Activated T-cell treated with anti-CD3 and anti-CD28 coated beads for 4 hours (primary cell): Measurements from ENCODE around the gene ENPP6.

Experiments used
- DNase-seq: peaks from one replicate; pipeline ENCODE4 v3.0.0-alpha.2; 2020

ENPP6 gene

DNA sequence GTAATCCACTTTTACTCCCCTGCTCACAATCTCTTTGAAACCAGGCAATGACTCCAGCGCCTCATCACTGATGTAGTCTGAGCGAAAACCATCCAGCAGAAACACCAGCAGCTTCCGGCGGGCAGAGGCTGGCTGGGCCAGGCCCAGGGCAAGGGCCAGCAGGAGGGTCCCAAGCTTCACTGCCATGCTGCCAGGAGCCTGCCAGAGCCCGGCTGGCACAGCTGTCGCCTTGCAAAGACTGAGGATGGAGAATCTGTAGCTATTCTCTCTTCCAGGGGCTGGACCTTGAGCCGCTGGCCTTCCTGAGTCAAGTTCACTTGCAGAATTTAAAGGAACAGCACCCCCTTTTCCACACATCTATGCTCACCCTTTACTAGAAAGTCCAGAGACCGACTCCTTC lies at the start of gene ENPP6:
Gene ENPP6, minus strand, starts transcription at position 240 of the 400 bp plus-strand sequence. Its CDS starts 54 bp downstream, at position 186.
- DNase-seq: no peak

DNA sequence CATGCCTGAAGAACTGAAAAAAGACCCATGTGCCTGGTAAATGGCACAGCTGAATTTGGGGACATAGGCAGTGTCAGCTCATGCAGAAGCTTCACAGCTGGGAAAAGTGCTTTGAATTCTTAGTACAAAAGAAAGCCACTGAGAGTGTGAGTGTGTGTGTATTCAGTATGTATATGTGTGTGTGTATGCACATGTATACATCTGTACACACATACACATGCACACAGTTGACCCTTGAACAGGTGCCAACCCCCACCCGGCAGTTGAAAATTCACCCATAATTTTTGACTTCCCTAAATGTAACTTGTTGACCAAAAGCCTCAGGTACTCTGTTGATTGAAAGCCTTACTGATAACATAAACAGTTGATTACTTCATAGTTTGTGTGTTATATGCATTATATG lies 49.5 kb upstream of the ENPP6 start:
- no peak for DNase-seq

DNA sequence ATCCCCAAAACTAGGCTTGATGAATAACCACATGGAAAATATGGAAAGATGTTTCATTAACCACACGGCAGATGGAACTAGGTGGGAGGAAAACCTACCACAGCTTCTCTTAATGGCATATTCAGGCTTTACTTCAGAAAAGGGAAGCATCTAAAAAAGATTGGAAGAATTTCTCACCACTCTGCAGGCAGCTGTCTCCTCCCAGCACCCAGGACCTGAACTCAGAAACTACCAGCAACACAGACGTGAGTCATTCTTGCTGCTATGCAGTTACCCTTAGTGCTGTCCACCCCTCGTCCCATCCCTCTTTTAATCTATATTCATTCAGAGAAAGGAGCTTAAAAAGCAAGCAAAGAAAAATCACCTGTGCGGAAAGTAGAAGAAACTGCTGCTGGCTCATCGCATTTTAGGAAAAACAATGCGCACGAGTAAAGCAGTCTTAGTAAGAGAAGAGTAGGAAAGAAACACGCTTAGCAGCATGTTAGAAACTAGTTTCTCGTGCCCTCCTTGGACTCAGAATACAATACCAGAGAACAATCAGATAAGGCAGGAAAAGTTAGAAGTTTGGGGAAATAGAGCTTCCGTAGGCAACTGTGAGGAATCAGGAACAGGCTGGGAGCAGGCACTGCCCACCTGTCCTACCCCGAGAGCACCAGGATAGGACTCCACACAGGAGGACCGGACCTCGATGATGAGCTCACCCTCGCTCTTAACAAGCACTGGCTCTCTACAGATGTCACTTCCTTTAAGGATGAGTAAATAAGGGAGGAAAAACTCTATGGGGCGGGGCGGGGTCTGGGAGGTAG lies 48.1 kb upstream of the ENPP6 start:
- DNase-seq: no peak

DNA sequence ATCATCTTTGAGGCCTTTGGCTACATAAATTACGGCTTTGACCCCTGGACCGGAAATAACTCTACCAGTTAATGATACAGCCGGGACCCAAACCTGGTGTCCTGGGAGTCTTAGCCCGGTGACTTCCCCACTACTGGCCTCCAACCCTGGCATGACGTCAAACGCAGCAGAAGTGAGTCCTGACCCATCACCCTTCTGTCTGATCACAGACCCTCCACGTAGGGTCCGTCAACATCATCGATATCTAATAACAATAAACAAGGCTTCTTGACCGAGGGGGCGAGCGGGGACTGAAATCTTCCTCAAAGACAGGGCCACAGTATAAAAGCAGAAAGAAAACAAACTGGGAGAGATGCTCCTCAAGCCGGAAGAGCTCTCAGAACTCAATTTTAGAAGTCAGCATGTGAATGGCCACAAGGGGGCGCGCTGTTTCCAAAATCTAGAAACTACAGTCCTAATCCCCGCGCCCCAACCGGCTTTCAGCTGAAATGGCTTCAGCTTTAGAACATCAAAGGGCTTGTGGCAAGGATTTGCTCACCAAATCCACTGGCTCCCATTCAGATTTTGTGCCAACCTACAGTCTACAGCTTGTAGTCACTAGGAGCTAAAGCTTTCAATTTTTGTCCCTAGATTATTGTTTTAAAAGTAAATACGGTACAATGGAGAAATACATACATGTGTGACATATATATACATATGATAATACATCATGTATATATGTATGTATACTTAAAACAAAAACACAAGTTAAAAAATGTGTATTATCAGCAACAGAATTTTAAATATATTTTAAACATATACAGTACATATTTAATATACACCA lies 46.4 kb upstream of the ENPP6 start:
- peak; percentile 94 for DNase-seq

DNA sequence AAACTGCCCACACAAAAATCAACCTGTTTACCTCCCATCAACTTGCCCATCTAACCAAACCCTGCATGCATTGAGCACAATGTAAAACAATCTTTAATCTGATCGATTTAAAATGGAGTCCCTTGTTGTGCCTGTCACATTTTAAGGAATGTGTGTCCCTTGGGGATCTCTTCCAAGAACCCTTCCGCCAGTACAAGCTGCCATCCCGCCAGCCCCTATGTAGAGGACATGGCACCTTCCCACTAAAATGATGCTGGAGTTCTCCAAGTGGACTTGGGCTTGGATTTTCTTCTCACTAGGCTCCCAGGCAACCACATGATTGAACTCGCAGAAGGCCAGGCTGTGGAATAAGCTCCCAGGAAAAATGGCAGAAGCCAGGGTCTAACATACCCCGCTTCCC lies 45.8 kb upstream of the ENPP6 start:
- DNase-seq: no peak

DNA sequence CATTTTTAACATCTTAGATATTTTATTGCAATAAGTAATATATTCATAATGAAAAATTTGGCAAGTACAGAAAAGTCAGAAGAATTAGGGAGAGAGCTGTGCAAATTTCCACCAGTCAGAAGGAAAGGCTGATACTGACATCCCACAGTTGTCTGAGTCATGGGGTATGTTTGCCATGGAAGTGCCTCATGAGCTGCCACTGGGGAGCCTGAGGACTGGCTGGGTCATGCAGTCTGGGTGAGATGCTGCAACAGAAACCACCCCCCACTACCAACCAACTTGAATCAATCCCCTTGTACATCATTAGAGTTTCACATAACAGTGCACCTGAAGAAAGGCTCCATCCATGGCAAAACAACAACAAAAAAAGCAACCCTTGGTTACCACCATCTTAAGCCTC lies 45.2 kb upstream of the ENPP6 start:
- no peak for DNase-seq

DNA sequence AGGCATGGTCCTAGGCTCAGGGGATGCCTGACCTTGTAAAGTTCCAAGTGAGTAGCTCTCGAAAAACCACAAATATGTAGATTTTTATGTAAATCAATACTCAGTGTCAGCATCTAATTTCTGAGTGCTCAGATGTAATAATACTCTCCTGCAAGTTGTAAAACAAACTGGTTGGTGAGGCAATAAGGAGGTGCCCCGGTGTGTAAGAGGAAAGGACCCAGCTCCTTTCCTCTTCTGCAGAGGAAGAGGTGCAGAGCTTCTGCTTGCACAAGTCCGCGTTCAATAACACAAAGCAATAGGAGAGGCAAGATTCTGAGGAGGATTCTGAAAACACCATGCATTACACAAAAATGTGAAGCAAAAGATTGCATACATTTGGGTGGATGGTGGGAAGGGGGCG lies 43.6 kb upstream of the ENPP6 start:
- DNase-seq: no peak

DNA sequence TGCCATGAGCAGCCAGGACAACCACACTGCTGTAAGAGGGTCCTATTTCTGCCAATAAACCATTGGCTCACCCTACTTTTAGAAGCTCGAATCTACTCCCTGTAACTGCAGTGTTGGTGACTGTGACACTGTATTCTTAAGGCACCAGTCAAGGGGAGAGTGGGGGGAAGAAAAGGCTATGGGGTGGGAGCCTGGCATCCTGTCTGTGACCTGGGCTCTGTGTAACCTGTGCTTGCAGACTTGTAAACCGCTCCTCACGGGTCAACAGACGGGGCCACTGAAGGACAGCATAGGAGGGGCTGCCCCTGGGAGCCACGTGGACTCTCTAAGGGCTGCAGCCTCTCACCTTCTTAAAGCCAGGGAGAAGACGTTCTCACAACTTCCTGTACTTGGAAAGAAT lies 42.2 kb upstream of the ENPP6 start:
- DNase-seq: no peak

DNA sequence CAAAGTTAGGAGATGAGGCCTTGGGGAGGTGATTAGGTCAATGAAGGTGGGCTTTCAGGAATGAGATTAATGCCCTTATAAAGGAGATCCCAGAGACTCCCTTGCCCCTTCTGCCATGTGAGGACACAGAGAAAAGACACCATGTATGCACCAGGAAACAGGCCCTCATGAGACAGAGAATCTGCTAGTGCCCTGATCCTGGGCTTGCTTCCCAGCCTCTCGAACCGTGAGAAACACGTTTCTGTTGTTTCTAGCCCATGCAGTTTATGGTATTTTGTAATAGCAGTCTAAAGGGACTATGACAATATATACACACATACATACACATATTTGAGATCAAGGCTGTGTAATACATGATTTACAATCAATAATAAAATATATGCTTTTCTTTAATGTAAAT lies 41.4 kb upstream of the ENPP6 start:
- DNase-seq: no peak

DNA sequence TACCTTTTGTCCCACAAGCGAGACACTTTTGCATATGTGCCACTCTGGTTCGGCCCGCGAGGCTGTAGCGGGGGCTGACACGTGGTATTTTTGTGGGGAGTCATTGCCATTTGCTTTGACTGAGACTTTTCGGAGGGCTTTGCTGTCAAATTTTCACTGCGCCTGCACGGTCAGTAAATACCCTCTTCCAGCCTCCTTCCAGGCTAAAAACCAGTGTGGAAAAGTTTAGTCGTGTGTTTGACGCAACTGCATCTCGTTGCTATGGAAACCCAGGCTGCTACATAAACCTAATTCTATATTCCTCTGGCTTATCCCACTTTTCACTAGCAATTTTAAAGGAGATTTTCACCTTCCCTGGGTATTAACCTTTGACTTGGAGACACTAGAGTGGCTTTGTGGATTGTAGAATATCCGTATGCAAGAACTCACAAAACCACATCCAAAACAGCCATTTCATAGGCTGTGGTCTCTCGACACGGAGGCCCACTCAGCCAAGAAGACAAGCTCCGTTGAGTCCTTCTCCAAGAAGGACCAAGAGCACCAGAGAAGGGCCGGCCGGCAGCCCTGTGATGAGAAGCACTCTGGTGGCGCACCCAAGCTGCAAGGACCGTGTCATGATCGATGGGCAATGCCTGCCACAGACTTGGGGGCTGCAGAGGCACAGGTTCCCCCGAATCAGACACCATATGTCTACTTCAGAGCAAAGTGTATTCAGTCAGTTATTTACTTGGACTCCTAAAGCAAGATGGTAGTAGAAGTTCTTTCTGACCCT lies 38.4 kb upstream of the ENPP6 start:
- DNase-seq: no peak

DNA sequence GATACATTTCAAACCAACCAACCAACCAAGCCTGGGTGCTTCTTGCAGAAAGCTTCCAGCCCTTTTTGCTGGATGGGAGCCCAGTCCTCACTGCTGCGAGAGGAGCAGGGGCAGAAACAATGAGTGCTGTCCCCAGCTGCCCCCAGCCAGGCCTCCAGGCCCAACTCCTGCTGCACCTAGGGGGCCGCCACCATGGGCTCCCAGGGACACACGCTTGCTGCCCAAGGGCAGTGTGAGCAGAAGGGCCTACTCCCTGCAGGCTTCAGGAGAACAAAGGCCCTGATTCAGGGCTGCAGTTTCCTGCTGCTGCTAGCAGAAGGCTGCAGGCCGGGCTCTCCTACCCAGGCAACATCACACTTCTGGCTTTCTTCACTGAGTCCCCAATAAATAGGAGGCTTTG lies 37.7 kb upstream of the ENPP6 start:
- no peak for DNase-seq

DNA sequence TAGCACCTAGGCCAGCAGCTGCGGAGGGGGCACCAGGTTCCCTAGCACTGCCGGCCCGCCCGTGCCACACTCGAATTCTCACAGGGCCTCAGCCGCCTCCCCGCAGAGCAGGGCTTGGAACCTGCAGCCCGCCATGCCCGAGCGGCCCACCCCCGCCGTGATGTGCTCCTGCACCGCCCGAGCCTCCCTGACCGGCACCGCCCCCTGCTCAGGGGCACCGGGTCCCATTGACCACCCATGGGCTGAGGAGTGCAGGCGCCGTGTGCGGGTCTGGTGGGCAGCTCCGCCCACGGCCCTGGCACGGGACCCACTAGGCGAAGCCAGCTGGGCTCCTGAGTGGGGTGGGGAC lies 35.4 kb upstream of the ENPP6 start:
- DNase-seq: no peak

DNA sequence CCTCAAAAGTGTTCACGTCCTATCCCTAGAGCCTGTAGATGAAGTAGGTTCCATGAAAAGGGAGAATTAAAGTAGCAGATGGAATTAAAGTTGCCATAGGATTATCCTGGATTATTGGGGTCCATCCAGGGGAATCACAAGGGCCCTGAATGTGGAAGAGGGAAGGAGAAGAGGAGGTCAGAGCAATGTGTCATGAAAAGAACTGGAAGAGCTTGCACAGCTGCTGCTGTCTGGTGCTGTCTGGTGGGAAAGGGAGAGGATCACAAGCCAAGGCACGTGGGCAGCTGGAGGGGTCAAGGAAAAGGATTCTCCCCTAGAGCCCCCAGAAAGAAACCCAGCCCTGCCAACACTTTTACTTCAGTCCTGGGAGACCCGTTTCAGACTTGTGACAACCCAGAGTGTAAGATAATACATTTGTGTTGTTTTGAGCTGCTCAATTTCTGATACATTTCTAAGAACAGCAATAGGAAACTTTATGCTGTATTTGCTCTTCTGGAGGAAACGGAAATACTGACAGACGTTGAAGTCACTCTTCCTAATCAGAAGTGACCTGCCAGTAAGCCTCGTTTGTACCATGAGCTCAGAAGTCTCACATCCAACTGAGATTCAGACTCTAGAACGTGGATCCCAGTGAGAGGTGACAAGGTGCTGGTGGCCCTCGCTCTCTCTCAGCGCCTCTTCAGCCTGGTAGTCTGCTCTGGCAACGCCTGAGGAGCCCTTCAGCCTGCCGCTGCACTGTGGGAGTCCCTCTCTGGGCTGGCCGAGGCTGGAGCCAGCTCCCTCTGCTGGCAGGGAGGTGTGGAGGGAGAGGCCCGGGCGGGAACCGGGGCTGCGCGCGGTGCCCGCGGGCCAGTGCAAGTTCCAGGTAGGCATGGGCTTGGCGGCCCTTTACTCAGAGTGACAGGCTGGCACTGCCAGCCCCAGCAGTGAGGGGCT lies 34.7 kb upstream of the ENPP6 start:
- no peak for DNase-seq

DNA sequence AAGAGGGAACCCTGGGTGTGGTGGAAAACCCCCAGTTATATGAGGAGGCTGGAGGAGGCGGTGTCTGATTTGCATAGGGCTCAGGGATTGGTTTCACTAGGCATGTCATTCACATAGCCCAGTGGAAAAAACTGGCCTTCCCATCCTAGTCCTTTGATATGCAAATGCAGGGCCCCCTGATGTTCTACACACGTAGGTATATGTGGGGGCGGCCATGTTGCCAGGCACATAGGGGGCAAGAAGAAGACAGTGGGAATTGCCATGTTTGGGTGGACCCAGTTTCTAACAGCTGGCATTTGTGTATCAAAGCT lies 34.0 kb upstream of the ENPP6 start:
- no peak for DNase-seq

DNA sequence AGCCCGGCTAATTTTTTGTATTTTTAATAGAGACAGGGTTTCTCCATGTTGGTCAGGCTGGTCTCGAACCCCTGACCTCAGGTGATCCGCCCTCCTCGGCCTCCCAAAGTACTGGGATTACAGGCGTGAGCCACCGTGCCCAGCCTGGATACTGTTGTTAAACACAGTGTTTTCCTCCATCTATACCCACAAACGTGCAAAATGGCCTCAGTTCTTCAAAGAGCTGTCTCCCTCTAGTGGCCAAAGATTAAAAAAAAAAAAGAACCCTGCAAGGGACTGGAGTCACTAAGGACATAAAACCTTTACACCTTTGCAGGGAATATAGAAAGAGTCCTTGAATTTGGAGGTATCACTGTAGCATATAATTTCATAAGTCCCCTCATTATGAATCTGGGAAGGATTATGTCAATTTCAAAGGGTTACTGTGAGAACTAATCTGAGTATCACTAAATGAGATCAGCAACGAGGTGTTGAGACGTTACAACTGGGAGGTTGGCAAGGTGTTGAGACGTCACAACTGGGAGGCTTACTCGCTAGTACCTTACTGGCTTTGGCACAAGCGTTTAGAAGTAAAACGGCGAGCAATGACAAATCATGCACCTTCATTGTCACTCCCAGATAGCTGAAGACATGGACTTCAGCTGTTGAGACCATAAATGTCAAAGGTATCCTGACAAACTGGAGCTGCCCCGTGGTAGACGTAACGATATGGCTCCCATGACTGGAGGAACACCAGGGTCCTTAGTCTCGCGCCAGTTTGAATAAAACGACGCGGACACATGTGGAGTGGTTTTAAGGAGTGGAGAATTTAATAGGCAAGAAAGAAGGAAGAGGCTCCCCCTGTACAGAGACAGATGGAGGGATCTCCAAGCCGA lies 33.4 kb upstream of the ENPP6 start:
- DNase-seq: no peak

DNA sequence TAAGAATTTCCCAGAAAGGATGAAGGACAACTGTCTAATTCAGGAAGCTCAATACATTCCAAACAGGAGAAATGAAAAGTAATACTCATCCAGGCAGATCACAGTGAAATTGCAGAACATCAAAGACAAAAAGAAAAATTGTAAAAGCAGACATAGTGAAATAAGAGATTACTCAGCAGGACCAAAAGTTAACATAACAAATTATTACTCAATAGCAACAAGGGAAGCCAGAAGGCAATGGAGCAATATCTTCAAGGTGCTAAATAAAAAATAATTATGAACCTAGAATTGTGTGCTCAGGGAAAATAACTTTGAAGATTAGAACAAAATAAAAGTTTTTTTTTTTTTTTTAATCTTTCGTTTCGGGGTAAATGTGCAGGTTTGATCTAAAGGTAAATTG lies 30.5 kb upstream of the ENPP6 start:
- no peak for DNase-seq

DNA sequence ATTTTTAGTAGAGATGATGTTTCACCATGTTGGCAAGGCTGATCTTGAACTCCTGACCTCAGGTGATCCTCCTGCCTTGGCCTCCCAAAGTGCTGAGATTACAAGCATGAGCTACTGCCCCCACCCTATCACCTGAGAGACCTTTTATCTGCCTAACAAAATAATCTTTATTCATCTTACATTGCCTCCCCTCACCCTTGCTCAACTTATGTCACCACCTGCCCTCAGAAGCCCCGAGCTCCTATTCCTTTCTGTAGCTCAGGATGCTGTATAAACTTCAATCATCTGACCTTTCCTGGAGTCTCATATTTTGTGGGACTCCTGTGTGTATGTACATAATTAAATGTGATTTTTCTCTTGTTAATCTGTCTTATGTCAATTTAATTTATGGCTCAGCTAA lies 29.7 kb upstream of the ENPP6 start:
- no peak for DNase-seq

DNA sequence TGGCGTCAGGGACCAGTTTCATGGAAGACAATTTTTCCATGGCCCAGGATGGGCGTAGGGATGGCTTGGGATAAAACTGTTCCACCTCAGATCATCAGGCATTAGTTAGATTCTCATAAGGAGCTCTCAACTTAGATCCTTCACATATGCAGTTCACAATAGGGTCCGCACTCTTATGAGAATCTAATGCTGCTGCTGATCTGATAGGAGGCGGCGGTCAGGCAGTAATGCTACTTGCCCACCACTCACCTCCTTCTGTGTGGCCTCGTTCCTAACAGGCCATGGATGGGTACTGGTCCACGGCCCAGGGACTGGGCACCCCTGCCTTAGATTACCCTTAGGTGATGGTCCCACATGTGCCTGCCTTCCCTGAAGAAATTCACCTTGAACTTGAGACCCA lies 28.8 kb upstream of the ENPP6 start:
- DNase-seq: no peak

DNA sequence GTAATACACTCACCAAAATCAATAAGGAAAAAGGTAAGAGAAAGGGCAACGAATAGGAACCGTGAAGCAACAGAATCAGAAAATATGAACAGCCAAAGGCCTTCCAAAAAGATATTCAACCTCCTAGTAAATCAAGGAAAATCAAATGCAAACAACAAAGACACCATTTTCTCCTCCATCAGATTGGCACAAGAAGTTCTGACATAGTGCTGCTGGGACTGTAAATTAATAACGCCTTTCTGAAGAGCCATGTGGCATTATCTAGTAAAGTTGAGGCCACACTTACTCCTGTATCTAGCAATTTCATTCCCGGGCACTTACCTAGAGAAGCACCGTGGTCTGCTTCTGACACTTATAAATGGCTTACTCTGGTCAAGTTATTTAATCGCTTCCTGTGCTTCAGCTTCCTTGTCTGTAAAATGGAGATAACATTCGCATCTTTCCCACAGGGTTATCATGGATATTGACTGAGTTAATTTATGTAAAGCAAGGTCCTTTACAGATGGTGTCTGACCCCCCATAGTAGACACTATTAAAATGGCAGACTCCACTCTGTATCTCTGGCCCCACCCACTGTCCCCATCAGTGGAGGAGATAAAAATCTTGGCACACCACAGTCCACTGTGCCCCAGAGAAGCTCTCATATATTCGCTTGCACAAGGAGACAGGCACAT lies 20.5 kb upstream of the ENPP6 start:
- no peak for DNase-seq

DNA sequence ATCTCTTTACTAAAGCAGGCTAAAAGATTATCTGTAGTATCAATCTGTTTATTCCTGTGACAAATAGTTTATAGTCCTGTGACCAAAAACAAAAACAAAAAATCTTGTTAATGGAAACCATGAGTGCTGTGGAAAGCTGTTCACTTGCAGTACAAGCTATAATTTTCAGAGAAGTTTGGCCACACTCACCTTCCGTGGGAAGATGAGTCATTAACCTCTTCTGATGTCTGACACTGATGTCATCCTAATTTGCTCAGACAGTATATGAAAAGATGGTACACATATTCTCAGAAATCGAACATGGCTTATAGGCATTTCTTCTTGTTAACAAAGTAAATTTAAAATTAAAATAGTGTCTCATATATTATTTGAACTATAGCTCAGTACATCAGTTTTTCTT lies 19.9 kb upstream of the ENPP6 start:
- peak; percentile 32 for DNase-seq

DNA sequence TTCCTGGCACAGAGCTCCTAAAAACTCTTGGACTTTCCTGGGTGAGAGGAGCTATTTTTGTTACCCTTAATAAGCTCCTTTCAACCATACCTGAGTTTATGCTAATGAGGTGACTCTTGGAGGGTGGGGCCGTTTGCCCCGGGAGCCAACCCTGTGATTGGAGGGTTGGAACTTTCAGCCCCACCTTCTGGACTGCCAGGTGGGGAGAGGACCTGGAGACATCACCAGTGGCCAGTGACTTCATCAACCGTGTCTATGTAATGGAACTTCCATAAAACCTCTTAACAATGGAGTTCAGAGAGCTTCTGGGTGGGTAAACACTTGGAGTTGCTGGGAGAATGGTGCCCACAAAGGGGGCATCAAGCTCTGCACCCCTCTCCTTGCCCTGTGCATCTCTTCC lies 17.9 kb upstream of the ENPP6 start:
- no peak for DNase-seq
